Omental fat pad (tissue), 4 donors: ENCODE data around the gene ETV6. TPM values are rescaled to one million over a fixed set of nuclear protein-coding genes. Genes with fewer than 3 reads are reported as not detected.
A peak's percentile ranks its signal among the peaks of the same experiment; 100 is the strongest.
"Not testable (repeated sequence)": the region's sequence is repeated elsewhere in the genome, so short reads cannot be mapped to it uniquely, and the experiment has no call there.

Experiments used
- ATAC-seq: fragments of 150-250 bp; one replicate; pipeline ENCODE4 v1.9.1; 2016; ENCODE audit warnings: mild to moderate bottlenecking, moderate library complexity; ENCODE audit not compliant: low FRiP score
- DNase-seq: peaks from one replicate; pipeline ENCODE4 v3.0.0-alpha.2; 2019; ENCODE audit warnings: low spot score
- total RNA-seq, 4 donors: library from RNA; depleted of rRNA; stranded (reverse); fragments of >200 nt; gene quantifications; one replicate each; pipeline ENCODE4 v1.1.0, GENCODE V29; 2016
- TF ChIP-seq, protein P1 (sequence below), 3 donors: fragments of 450-650 bp; IDR thresholded peaks; one replicate each; pipeline ENCODE4 v1.5.1; 2016 to 2017; ENCODE audit warnings: antibody characterized with exemption in 3 of 3, mild to moderate bottlenecking in 3 of 3, moderate library complexity in 2 of 3

The ETV6 gene
- total RNA-seq, 4 donors from 2014 or later: 9.3 to 28.2 (median 17.6) TPM

DNA sequence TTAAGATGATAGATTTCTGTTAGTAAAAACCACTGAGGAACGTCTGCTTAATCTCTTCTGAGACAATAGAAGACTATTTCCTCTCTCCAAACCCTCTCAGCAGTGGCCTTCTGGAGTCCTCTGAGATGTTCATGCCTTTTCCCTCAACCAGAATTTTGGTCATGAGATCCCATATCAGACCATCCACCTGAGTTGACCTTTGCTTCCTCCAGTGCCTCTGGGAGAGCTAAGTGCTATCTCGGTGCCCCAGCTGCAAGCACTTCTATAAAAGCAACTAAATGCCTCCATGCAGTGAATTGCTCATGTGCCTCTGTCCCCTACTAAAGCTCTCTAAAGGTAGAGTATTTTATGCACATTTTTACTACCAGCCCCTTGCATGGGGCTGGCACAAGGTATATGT is 248.4 kb downstream of the ETV6 start:
- ATAC-seq: no peak
- DNase-seq: no peak
- TF ChIP-seq, protein P1, sequence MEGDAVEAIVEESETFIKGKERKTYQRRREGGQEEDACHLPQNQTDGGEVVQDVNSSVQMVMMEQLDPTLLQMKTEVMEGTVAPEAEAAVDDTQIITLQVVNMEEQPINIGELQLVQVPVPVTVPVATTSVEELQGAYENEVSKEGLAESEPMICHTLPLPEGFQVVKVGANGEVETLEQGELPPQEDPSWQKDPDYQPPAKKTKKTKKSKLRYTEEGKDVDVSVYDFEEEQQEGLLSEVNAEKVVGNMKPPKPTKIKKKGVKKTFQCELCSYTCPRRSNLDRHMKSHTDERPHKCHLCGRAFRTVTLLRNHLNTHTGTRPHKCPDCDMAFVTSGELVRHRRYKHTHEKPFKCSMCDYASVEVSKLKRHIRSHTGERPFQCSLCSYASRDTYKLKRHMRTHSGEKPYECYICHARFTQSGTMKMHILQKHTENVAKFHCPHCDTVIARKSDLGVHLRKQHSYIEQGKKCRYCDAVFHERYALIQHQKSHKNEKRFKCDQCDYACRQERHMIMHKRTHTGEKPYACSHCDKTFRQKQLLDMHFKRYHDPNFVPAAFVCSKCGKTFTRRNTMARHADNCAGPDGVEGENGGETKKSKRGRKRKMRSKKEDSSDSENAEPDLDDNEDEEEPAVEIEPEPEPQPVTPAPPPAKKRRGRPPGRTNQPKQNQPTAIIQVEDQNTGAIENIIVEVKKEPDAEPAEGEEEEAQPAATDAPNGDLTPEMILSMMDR (IDR thresholded peaks at IDR 0.05): no peak

- TF ChIP-seq, protein P1 (IDR thresholded peaks at IDR 0.05): no peak
- ATAC-seq (peak; percentile 37), DNase-seq (no peak)
These were observed 252.4 kb downstream of the ETV6 start for GRCh38 chr12:11901701-11902524.

- DNase-seq (no peak), ATAC-seq (no peak)
- TF ChIP-seq, protein P1 (IDR thresholded peaks at IDR 0.05): no peak
These were observed 253.0 kb downstream of the ETV6 start for GRCh38 chr12:11902525-11902875.

DNA sequence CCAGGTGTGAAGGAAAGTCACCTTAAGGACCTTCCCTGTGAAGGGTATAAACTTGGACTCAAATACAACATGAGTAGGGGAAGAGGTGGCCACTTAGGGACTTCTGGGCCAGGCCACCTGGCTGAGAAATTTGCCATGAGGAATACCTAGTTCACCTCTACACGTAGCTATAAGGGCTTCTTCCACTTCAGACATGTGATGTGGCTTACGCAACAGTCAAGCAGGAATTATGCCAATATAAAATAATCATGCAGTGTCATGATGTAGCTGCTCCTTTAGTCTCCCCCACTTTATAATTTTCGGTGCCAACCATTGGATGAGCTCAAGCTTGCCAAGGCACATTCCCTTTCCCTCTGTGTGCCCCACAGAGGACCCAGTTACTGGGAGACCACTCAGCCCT is 254.7 kb downstream of the ETV6 start:
- TF ChIP-seq, protein P1 (IDR thresholded peaks at IDR 0.05): no peak

GRCh38 chr12:11905534-11905933 is 256.1 kb downstream of the ETV6 start:
- no peak for ATAC-seq
- TF ChIP-seq, protein P1 (IDR thresholded peaks at IDR 0.05): no peak
- DNase-seq: no peak

More for the DNA sequence above, 254.7 kb downstream of the ETV6 start:
- ATAC-seq: no peak
- DNase-seq: no peak

DNA sequence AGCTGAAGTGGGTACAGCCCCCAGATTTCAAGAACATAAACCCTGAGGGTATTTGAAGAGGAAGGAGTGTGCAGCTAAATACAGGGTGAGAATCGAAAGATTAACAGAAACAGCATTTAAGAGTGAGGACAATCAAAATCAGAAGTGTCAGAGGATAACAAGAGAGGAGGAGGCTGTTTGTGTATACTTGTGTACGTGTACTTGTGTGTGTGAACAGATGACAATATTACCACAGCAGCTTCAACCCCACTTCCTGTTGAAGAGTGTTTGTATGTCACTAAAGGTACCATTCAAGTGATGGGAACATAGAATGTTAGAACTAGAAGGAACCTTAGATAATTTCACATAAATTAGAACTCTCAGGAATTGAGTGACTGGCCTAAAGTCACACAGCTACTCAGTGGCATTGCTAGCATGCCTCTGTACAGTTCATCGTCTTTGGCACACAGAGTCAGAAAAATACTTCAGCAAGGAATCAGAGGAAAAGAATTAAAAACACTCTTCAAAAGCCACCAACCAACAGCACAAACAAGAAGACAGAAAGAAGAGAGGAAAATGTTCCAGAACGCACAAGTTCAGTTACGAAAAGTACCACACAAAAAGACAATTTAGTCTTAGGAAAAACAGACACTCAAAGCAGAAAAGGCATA is 256.9 kb downstream of the ETV6 start:
- TF ChIP-seq, protein P1 (IDR thresholded peaks at IDR 0.05): no peak
- DNase-seq (no peak), ATAC-seq (no peak)

DNA sequence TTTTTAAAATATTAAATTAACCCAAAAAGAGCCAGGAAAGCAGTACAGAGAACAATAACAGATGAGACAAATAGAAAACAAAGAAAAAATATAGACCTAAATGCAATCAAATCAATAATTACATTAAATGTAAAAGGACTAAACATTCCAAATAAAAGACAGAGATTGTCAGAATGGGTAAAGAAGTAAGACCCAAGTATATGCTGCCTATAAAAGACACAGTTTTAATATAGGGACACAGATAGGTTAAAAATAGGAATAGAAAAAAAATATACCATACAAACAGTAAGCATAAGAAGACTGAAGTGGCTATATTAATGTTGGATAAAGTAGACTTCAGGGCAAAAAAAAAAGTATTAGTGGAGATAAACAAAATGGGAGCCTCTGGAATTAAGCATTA is 258.2 kb downstream of the ETV6 start:
- ATAC-seq (no peak), DNase-seq (no peak)
- TF ChIP-seq, protein P1 (IDR thresholded peaks at IDR 0.05): no peak

DNA sequence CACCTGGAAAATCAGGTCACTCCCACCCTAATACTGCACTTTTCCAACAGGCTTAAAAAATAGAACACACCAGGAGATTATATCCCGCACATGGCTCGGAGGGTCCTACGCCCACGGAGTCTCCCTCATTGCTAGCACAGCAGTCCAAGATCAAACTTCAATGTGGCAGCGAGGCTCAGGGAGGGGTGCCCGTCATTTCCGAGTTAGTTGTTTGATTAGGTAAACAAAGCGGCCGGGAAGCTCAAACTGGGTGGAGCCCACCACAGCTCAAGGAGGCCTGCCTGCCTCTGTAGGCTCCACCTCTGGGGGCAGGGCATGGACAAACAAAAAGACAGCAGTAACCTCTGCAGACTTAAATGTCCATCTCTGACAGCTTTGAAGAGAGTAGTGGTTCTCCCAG is 259.9 kb downstream of the ETV6 start:
- ATAC-seq, DNase-seq: not testable (repeated sequence)
